ENCODE results near the gene KIF13A.

Gene KIF13A

DNA sequence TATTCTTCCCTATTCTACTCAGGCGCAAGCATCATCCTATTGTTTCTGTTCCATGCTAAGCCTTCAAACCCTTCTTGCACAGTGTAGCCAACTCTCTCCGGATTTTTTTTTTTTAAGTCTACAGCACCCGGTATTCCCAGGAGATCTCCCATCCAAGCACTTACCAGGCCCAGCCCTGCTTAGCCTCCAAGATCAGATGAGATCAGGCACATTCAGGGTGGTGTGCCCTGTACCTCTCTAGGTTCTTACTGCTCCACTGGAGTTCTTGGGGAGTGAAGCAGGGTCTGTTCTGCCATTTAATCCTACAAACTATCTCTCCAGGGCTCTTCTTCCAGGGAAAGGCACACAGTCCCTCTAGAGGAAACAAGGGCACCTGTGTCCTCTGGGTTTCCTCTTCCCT lies 265.8 kb downstream of the KIF13A start:
- Histone ChIP-seq H3K4me3 (ENCODE audit: low read length) (no peak overlapping the region), H3K9me3 (ENCODE audit: low read length) (no peaks in the 10 kb centered on the region), H3K36me3 (ENCODE audit: insufficient read depth, low read length) (no peaks in the 10 kb centered on the region), H2AFZ (ENCODE audit: low read depth, low read length) (no peak overlapping the region), H3K4me1 (ENCODE audit: insufficient read depth, low read length) (peaks cover 4% of the 10 kb centered on the region), H3K27me3 (ENCODE audit: insufficient read depth, low read length) (no peaks in the 10 kb centered on the region)

DNA sequence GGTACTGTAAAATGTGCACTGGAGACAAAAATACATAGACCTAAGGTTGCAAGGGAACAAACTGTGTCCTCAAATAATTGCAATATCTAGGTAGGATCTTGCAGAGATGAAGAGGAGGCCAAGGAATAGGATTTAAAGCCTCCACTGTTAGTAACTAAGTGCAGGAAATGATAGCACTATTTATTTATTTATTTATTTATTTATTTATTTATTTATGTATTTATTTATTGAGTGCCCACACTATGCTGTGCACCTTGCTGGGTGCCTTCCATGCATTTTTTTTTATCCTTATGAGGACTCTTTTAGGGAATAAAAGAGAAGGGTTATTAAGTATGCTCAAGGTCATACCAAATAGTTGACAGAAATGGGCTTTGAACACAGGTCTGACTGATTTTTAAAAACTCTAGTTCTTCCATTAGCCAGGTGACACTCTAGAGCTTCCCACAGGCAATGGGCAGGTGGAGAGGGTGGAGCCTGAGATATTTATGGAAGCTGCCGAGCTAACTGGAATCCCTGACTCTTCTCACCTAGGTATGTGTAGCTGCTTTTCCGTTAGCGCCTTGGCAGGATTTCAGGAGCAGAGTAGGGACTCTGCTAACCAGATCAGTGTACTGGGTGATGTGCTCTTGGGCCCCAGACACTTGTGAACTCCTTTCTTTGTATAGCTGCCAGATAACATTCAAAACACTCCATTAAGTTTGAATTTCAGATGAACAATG lies 268.0 kb downstream of the KIF13A start:
- no peak overlapping the region for H3K4me3 ChIP-seq (ENCODE audit: low read length)

DNA sequence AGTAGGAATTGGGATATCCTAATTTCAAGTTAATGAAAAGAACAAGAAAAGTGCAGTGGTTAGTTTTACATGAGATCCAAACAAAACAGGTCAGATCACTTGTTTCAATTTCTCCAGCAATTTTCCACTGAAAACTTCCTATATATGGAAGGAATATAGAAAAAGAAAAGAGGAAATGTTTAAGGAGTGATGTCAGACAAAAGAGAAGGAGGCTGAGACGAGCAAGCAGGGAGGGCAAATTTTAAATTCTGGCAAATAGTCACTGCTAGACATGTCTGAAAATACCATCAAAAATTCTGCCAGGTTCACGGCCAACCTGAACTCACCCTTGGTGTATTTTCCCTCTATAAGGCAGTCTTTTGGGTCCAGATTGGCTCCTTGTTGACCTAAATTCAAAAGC lies 271.2 kb downstream of the KIF13A start:
- Histone ChIP-seq H3K36me3 (ENCODE audit: insufficient read depth, low read length) (no peaks in the 10 kb centered on the region), H2AFZ (ENCODE audit: low read depth, low read length) (no peak overlapping the region), H3K27me3 (ENCODE audit: insufficient read depth, low read length) (no peaks in the 10 kb centered on the region), H3K4me1 (ENCODE audit: insufficient read depth, low read length) (peaks cover 8% of the 10 kb centered on the region), H3K4me3 (ENCODE audit: low read length) (no peak overlapping the region), H3K9me3 (ENCODE audit: low read length) (no peaks in the 10 kb centered on the region)

More for the DNA sequence above, 268.0 kb downstream of the KIF13A start:
- Histone ChIP-seq H2AFZ (ENCODE audit: low read depth, low read length) (no peak overlapping the region), H3K36me3 (ENCODE audit: insufficient read depth, low read length) (no peaks in the 10 kb centered on the region), H3K4me1 (ENCODE audit: insufficient read depth, low read length) (no peaks in the 10 kb centered on the region), H3K9me3 (ENCODE audit: low read length) (no peaks in the 10 kb centered on the region), H3K27me3 (ENCODE audit: insufficient read depth, low read length) (no peaks in the 10 kb centered on the region)

GRCh38 chr6:17714879-17715851 lies 272.3 kb downstream of the KIF13A start:
- no peaks in the 10 kb centered on the region for H3K36me3 ChIP-seq (ENCODE audit: insufficient read depth, low read length)
- no peak overlapping the region for H3K4me3 ChIP-seq (ENCODE audit: low read length)
- H3K4me1 ChIP-seq (ENCODE audit: insufficient read depth, low read length) = peaks cover 8% of the 10 kb centered on the region
- H3K27me3 ChIP-seq (ENCODE audit: insufficient read depth, low read length) = no peaks in the 10 kb centered on the region
- H2AFZ ChIP-seq (ENCODE audit: low read depth, low read length) = no peak overlapping the region
- no peaks in the 10 kb centered on the region for H3K9me3 ChIP-seq (ENCODE audit: low read length)

DNA sequence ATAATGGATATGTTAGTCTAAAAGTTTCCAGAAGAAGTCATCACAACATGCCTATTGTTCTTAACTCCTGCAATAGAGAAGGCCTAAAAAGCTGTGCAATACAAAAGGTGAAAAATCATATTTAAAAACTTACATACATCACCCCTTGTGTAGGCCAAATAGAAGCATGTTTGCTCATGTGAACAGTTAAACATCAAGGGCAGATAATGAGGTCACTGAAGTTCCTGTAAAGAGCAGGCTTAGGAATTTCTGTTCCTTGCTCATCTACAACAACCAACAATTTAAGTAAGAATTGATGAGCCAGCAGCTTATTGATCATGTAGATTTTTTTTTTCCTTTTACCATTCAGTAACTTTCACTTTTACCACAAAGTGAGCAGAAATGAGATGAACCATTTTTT lies 273.3 kb downstream of the KIF13A start:
- H3K4me1 ChIP-seq (ENCODE audit: insufficient read depth, low read length) = peaks cover 8% of the 10 kb centered on the region
- H3K36me3 ChIP-seq (ENCODE audit: insufficient read depth, low read length) = no peaks in the 10 kb centered on the region
- H3K9me3 ChIP-seq (ENCODE audit: low read length) = no peaks in the 10 kb centered on the region
- no peak overlapping the region for H3K4me3 ChIP-seq (ENCODE audit: low read length)
- no peaks in the 10 kb centered on the region for H3K27me3 ChIP-seq (ENCODE audit: insufficient read depth, low read length)
- H2AFZ ChIP-seq (ENCODE audit: low read depth, low read length) = no peak overlapping the region

GRCh38 chr6:17712576-17712975 lies 274.9 kb downstream of the KIF13A start:
- Histone ChIP-seq H3K4me3 (ENCODE audit: low read length) (no peak overlapping the region), H3K9me3 (ENCODE audit: low read length) (no peaks in the 10 kb centered on the region), H3K27me3 (ENCODE audit: insufficient read depth, low read length) (no peaks in the 10 kb centered on the region), H2AFZ (ENCODE audit: low read depth, low read length) (no peak overlapping the region), H3K4me1 (ENCODE audit: insufficient read depth, low read length) (peaks cover 8% of the 10 kb centered on the region), H3K36me3 (ENCODE audit: insufficient read depth, low read length) (no peaks in the 10 kb centered on the region)

- no peaks in the 10 kb centered on the region for H3K36me3 ChIP-seq (ENCODE audit: insufficient read depth, low read length)
- no peak overlapping the region for H3K4me3 ChIP-seq (ENCODE audit: low read length)
- no peaks in the 10 kb centered on the region for H3K27me3 ChIP-seq (ENCODE audit: insufficient read depth, low read length)
- no peaks in the 10 kb centered on the region for H3K9me3 ChIP-seq (ENCODE audit: low read length)
- H2AFZ ChIP-seq (ENCODE audit: low read depth, low read length) = no peak overlapping the region
- H3K4me1 ChIP-seq (ENCODE audit: insufficient read depth, low read length) = peaks cover 10% of the 10 kb centered on the region
Measured at GRCh38 chr6:17710331-17710730, 277.1 kb downstream of the KIF13A start.

DNA sequence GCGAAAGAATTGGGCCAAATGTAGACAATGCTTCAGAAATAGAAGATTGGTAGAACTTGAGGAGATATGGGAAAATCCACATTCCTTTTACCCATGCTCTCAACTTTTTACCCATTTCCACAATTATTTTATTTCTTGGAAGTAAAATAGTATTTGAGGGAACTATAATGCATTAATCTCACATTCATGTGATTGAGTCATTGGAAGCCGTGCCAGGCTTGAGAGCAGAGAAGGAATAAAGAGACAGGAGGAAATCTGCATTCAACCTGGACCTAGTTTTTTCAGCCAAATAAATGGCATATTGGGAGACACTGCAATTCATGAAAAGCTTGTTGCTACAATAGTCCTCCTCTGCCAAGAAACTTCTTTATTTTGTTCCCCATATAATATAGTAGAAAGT lies 278.0 kb downstream of the KIF13A start:
- H3K4me3 ChIP-seq (ENCODE audit: low read length) = no peak overlapping the region
- H3K9me3 ChIP-seq (ENCODE audit: low read length) = no peaks in the 10 kb centered on the region
- H2AFZ ChIP-seq (ENCODE audit: low read depth, low read length) = no peak overlapping the region
- peaks cover 12% of the 10 kb centered on the region for H3K4me1 ChIP-seq (ENCODE audit: insufficient read depth, low read length)
- no peaks in the 10 kb centered on the region for H3K27me3 ChIP-seq (ENCODE audit: insufficient read depth, low read length)
- no peaks in the 10 kb centered on the region for H3K36me3 ChIP-seq (ENCODE audit: insufficient read depth, low read length)
